HEK293 (cell line): ENCODE data around the gene ARRDC2.

Source experiments
- CTCF ChIA-PET: fragments of 350-600 bp; formaldehyde crosslinking; extraction: SDS; loops from one replicate; lab custom pipeline; 2021; ENCODE audit warnings: antibody characterized with exemption; lab: Yijun Ruan, JAX
- POLR2A ChIA-PET: fragments of 300-600 bp; formaldehyde crosslinking; extraction: SDS; loops from one replicate; lab custom pipeline; 2020; ENCODE audit warnings: antibody characterized with exemption, inconsistent platforms; lab: Yijun Ruan, JAX
- H3K27ac ChIP-seq: fragments of 200-500 bp; sonication (Bioruptor generic); 2 replicates; pipeline ENCODE4 v1.5.1; 2014; ENCODE audit warnings: low read depth, low read length, control low read depth, inconsistent platforms; ENCODE audit errors: extremely low read depth
- H3K36me3 ChIP-seq, 2 experiments: fragments of 200-500 bp in 1 of 2; sonication (Bioruptor generic) in 1 of 2; 1 replicate in 1 of 2; 2 replicates in 1 of 2; pipeline ENCODE4 v1.5.1; 2014 to 2017; ENCODE audit warnings: inconsistent platforms in 2 of 2, low read length in 2 of 2; ENCODE audit not compliant: control insufficient read depth in 2 of 2, insufficient read depth in 1 of 2
- H3K4me1 ChIP-seq: fragments of 200-500 bp; sonication (Bioruptor generic); 2 replicates; pipeline ENCODE4 v1.5.1; 2014; ENCODE audit warnings: mild to moderate bottlenecking, low read length, inconsistent platforms; ENCODE audit not compliant: control insufficient read depth, insufficient read depth
- H3K4me3 ChIP-seq: 2 replicates; pipeline ENCODE4 v1.5.1; 2011; ENCODE audit warnings: low read depth, mild to moderate bottlenecking, control low read depth, low read length, moderate library complexity
- H3K9me3 ChIP-seq: fragments of 200-500 bp; sonication (Bioruptor generic); 2 replicates; pipeline ENCODE4 v1.5.1; 2014; ENCODE audit warnings: low read depth, low read length, inconsistent platforms; ENCODE audit not compliant: control insufficient read depth, insufficient read depth
- ATF2 ChIP-seq: fragments of 450-650 bp; formaldehyde crosslinking; IDR thresholded peaks from 2 replicates; pipeline ENCODE4 v1.5.1; 2016; ENCODE audit warnings: missing biosample characterization, missing genetic modification characterization, low read depth
- BCL11A ChIP-seq: fragments of 450-650 bp; formaldehyde crosslinking; IDR thresholded peaks from 2 replicates; pipeline ENCODE4 v1.5.1; 2016; ENCODE audit warnings: low read depth, missing biosample characterization, missing genetic modification characterization
- FEZF1 ChIP-seq: fragments of 450-650 bp; formaldehyde crosslinking; IDR thresholded peaks from 2 replicates; pipeline ENCODE4 v1.5.1; 2016; ENCODE audit warnings: missing biosample characterization, missing genetic modification characterization
- GFI1B ChIP-seq: fragments of 450-650 bp; formaldehyde crosslinking; IDR thresholded peaks from 2 replicates; pipeline ENCODE4 v1.5.1; 2016; ENCODE audit warnings: missing biosample characterization, missing genetic modification characterization
- HIC1 ChIP-seq: fragments of 450-650 bp; formaldehyde crosslinking; IDR thresholded peaks from 2 replicates; pipeline ENCODE4 v1.5.1; 2016; ENCODE audit warnings: missing biosample characterization, missing genetic modification characterization
- KLF1 ChIP-seq: fragments of 450-650 bp; formaldehyde crosslinking; IDR thresholded peaks from 2 replicates; pipeline ENCODE4 v1.5.1; 2016; ENCODE audit warnings: missing biosample characterization, missing genetic modification characterization
- KLF7 ChIP-seq: fragments of 450-650 bp; formaldehyde crosslinking; IDR thresholded peaks from 2 replicates; pipeline ENCODE4 v1.5.1; 2016; ENCODE audit warnings: missing biosample characterization, missing genetic modification characterization, borderline replicate concordance
- OSR2 ChIP-seq: fragments of 450-650 bp; formaldehyde crosslinking; IDR thresholded peaks from 2 replicates; pipeline ENCODE4 v1.5.1; 2016; ENCODE audit warnings: missing biosample characterization, missing genetic modification characterization
- SP7 ChIP-seq: fragments of 450-650 bp; formaldehyde crosslinking; IDR thresholded peaks from 2 replicates; pipeline ENCODE4 v1.5.1; 2016; ENCODE audit warnings: missing biosample characterization, missing genetic modification characterization
- TRIM28 ChIP-seq: IDR thresholded peaks from 2 replicates; pipeline ENCODE4 v1.6.1; 2011; ENCODE audit warnings: low read length, control low read depth, borderline replicate concordance
- ZEB2 ChIP-seq: fragments of 450-650 bp; formaldehyde crosslinking; IDR thresholded peaks from 2 replicates; pipeline ENCODE4 v1.5.1; 2016; ENCODE audit warnings: missing biosample characterization, missing genetic modification characterization
- ZFHX2 ChIP-seq: fragments of 450-650 bp; formaldehyde crosslinking; conservative IDR thresholded peaks from 2 replicates; pipeline ENCODE4 v1.5.1; 2016; ENCODE audit warnings: missing biosample characterization, missing genetic modification characterization
- ZNF133 ChIP-seq: fragments of 450-650 bp; formaldehyde crosslinking; IDR thresholded peaks from 2 replicates; pipeline ENCODE4 v1.5.1; 2016; ENCODE audit warnings: missing biosample characterization, missing genetic modification characterization
- ZNF16 ChIP-seq: fragments of 450-650 bp; formaldehyde crosslinking; IDR thresholded peaks from 2 replicates; pipeline ENCODE4 v1.5.1; 2016; ENCODE audit warnings: low read depth, missing biosample characterization, missing genetic modification characterization
- ZNF280C ChIP-seq: fragments of 450-650 bp; formaldehyde crosslinking; IDR thresholded peaks from 2 replicates; pipeline ENCODE4 v1.5.1; 2016; ENCODE audit warnings: missing biosample characterization, missing genetic modification characterization
- ZNF548 ChIP-seq: fragments of 450-650 bp; formaldehyde crosslinking; IDR thresholded peaks from 2 replicates; pipeline ENCODE4 v1.5.1; 2016; ENCODE audit warnings: missing biosample characterization, missing genetic modification characterization

Gene ARRDC2

GRCh38 chr19:17975032-17975431 is 32.9 kb upstream of the ARRDC2 start:
- Histone ChIP-seq H3K36me3 (peaks cover 0 to 3% of the 10 kb centered on the region in 2 experiments; a peak in 1 of 3 replicates), H3K4me1 (no peaks in the 10 kb centered on the region), H3K9me3 (no peaks in the 10 kb centered on the region), H3K4me3 (no peak overlapping the region)
- POLR2A ChIA-PET: no interaction called here
- TF ChIP-seq ZNF133 (tag by site-specific recombination) (peak; percentile 93), KLF1 (no peak)
- TF ChIP-seq, all 188 proteins: peak for 1
- CTCF ChIA-PET: interaction anchor here (2.6 kb wide), 1 partner anchor 37 kb away, joined by 10 read pairs; no protein-coding TSS in a partner anchor
- H3K27ac ChIP-seq: no peak overlapping the region

GRCh38 chr19:17977021-17977420 is 30.9 kb upstream of the ARRDC2 start:
- Histone ChIP-seq H3K27ac (no peak overlapping the region), H3K4me3 (no peak overlapping the region), H3K9me3 (no peaks in the 10 kb centered on the region), H3K4me1 (no peaks in the 10 kb centered on the region), H3K36me3 (peaks cover 0 to 3% of the 10 kb centered on the region in 2 experiments; a peak in 1 of 3 replicates)
- CTCF ChIA-PET: interaction anchor here (2.6 kb wide), 1 partner anchor 39 kb away, joined by 10 read pairs; no protein-coding TSS in a partner anchor
- POLR2A ChIA-PET: no interaction called here
- 0 out of 2 replicates have a peak, but pooled peaks have one; percentile 2 for TF ChIP-seq SP7 (tag by site-specific recombination)
- no peak for TF ChIP-seq ZNF280C

- no peak overlapping the region for H3K4me3 ChIP-seq
- H3K36me3 ChIP-seq: peaks cover 0 to 3% of the 10 kb centered on the region in 2 experiments; a peak in 1 of 3 replicates
- ChIA-PET CTCF (interaction anchor here (2.6 kb wide), 1 partner anchor 39 kb away, joined by 10 read pairs; no protein-coding TSS in a partner anchor), POLR2A (no interaction called here)
- no peaks in the 10 kb centered on the region for H3K4me1 ChIP-seq
- H3K9me3 ChIP-seq: no peaks in the 10 kb centered on the region
- no peak overlapping the region for H3K27ac ChIP-seq
- no peak for TF ChIP-seq BCL11A (tag by site-specific recombination)
- peak; percentile 59 for TF ChIP-seq ATF2
- TF ChIP-seq ZEB2: 0 out of 2 replicates have a peak, but pooled peaks have one; percentile 29
- TF ChIP-seq OSR2 (tag by site-specific recombination): no peak
- TF ChIP-seq ZNF16 (tag by site-specific recombination): no peak
- TF ChIP-seq ZFHX2: peak; percentile 8; the same call in 1 of the 2 replicates
- TF ChIP-seq TRIM28: no peak
- peak; percentile 24; the same call in 1 of the 2 replicates for TF ChIP-seq SP7 (tag by site-specific recombination)
- no peak for TF ChIP-seq ZNF548 (tag by site-specific recombination)
- 0 out of 2 replicates have a peak, but pooled peaks have one; percentile 34 for TF ChIP-seq GFI1B (tag by site-specific recombination)
- TF ChIP-seq FEZF1 (tag by site-specific recombination): peak; percentile 26; the same call in 1 of the 2 replicates
- TF ChIP-seq HIC1 (tag by site-specific recombination): peak; percentile 83
- no peak for TF ChIP-seq KLF7 (tag by site-specific recombination)
- TF ChIP-seq, all 188 proteins: peak for 7
These were observed 30.5 kb upstream of the ARRDC2 start for GRCh38 chr19:17977488-17977887.
